ENCODE measurements around the gene ADGRE3. TPM values are rescaled to one million over a fixed set of nuclear protein-coding genes. Genes with fewer than 3 reads are reported as not detected.

The ADGRE3 gene
- total and polyA plus RNA-seq, 7 donors: 0.11 to 0.27 TPM; not detected in 5

- H3K4me1 ChIP-seq: no peaks in the 10 kb centered on the region
- no peak overlapping the region for H3K27ac ChIP-seq
- H3K36me3 ChIP-seq (ENCODE audit: insufficient read depth in 1 of 2, low read depth in 1 of 2): no peaks in the 10 kb centered on the region
- TF ChIP-seq CTCF (IDR thresholded peaks at IDR 0.05): no peak
- WGBS, 3 donors: 60 to 76% (median 75%) methylated on average over 2 of the region's 2 CpGs
- H3K4me3 ChIP-seq: no peak overlapping the region
- no peak for ATAC-seq
- no peaks in the 10 kb centered on the region for H3K9me3 ChIP-seq
- no peaks in the 10 kb centered on the region for H3K27me3 ChIP-seq (ENCODE audit: insufficient read depth in 3 of 3, low read length in 2 of 3)
- DNase-seq: no peak
- intact Hi-C loops (cut with DNase I): no loop called here
These were observed 24.5 kb downstream of the ADGRE3 start for GRCh38 chr19:14650161-14650560.

- no peak for TF ChIP-seq CTCF (IDR thresholded peaks at IDR 0.05)
These were observed 25.6 kb downstream of the ADGRE3 start for GRCh38 chr19:14649020-14649419.

DNA sequence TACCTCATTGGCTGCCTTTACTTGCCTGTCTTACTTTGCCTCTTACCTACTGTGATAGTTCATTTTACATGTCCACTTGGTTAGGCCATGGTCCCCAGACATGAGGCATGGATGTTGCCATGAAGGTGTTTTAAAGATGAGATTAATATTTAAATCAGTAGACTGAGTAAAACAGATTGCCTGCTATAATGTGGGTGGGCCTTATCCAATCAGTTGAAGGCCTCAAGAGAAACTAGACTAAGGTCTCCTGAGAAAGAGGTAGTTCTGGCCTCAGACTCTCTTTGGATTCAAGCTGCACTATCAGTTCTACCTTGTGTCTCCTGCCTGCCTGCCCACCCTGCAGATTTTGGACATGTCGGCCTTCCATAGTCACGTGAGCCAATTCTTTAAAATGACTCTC, 26.1 kb downstream of the ADGRE3 start:
- H3K4me1 ChIP-seq: no peaks in the 10 kb centered on the region
- H3K9me3 ChIP-seq: no peaks in the 10 kb centered on the region
- H3K27ac ChIP-seq: no peak overlapping the region
- no peaks in the 10 kb centered on the region for H3K27me3 ChIP-seq (ENCODE audit: insufficient read depth in 3 of 3, low read length in 2 of 3)
- no peaks in the 10 kb centered on the region for H3K36me3 ChIP-seq (ENCODE audit: insufficient read depth in 1 of 2, low read depth in 1 of 2)
- no peak for TF ChIP-seq CTCF (IDR thresholded peaks at IDR 0.05)
- ATAC-seq (no peak), DNase-seq (no peak)
- WGBS, 3 donors: 85 to 93% (median 86%) methylated on average over 2 of the region's 2 CpGs
- intact Hi-C loops (cut with DNase I): no loop called here
- no peak overlapping the region for H3K4me3 ChIP-seq

More at GRCh38 chr19:14649020-14649419, 25.6 kb downstream of the ADGRE3 start:
- Histone ChIP-seq H3K27me3 (ENCODE audit: insufficient read depth in 3 of 3, low read length in 2 of 3) (no peaks in the 10 kb centered on the region), H3K4me3 (no peak overlapping the region), H3K9me3 (no peaks in the 10 kb centered on the region), H3K4me1 (no peaks in the 10 kb centered on the region), H3K27ac (no peak overlapping the region), H3K36me3 (ENCODE audit: insufficient read depth in 1 of 2, low read depth in 1 of 2) (no peaks in the 10 kb centered on the region)
- intact Hi-C loops (cut with DNase I): no loop called here
- WGBS, 3 donors: 57 to 75% (median 62%) methylated on average over 4 of the region's 4 CpGs
- DNase-seq (no peak), ATAC-seq (no peak)

DNA sequence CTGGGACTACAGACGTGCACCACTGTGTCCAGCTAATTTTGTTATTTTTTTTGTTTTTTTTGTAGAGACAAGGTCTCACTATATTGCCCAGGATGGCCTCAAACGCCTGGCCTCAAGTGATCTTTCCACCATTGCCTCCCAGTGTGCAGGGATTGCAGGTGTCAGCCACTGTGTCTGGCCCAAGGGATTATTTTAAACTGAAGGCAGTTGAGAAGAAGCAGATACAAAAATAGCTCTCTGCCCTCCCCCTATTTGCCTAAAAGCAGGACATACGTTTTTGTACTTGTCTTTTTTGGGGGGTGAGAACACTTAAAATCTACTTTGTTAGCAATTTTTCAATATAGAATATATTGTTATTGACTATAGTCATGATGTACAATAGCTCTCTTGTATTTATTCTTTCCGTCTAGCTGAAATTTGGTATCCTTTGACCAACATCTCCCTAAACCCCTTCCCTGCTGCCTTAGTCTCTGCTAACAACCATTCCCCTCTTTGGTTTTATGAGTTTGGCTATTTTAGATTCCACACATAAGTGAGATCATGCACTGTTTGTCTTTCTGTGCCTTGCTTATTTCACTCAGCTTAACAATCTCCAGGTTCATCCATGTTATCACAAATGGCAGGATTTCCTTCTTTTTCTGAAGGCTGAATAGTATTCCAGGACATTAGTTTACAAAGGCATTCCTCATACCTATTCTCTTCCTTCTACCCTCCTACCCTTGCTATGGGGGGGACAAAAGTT, 34.9 kb downstream of the ADGRE3 start:
- no peaks in the 10 kb centered on the region for H3K27me3 ChIP-seq (ENCODE audit: insufficient read depth in 3 of 3, low read length in 2 of 3)
- intact Hi-C loops (cut with DNase I): no loop called here
- WGBS, 3 donors: 40 to 54% (median 43%) methylated on average over 4 of the region's 4 CpGs
- ATAC-seq: no peak
- H3K27ac ChIP-seq: no peak overlapping the region
- peaks cover 4% of the 10 kb centered on the region for H3K9me3 ChIP-seq
- TF ChIP-seq CTCF (IDR thresholded peaks at IDR 0.05): no peak
- no peak for DNase-seq
- H3K4me3 ChIP-seq: no peak overlapping the region
- H3K36me3 ChIP-seq (ENCODE audit: insufficient read depth in 1 of 2, low read depth in 1 of 2): no peaks in the 10 kb centered on the region
- H3K4me1 ChIP-seq: no peaks in the 10 kb centered on the region

DNA sequence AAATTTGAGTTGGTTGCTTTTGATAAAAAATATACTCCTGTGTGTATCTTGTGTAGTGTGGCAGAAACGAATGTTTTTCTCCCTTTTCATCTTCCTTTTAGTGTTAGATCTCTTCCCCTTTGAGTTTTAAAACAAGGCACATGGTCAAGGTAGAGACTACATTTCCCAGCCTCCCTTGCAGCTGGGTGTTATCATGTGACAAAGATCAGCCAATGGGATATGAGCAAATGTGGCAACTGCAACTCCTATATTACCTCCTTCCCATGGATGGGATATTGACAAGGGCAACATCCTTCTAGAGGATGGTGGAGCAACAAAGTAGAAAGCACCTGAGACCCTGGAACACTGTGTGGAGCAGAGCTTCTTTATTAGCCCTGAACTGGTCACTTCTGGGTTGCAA, 42.4 kb downstream of the ADGRE3 start:
- Histone ChIP-seq H3K4me3 (no peak overlapping the region), H3K27me3 (ENCODE audit: insufficient read depth in 3 of 3, low read length in 2 of 3) (no peaks in the 10 kb centered on the region), H3K27ac (no peak overlapping the region), H3K9me3 (no peaks in the 10 kb centered on the region), H3K4me1 (no peaks in the 10 kb centered on the region), H3K36me3 (ENCODE audit: insufficient read depth in 1 of 2, low read depth in 1 of 2) (no peaks in the 10 kb centered on the region)
- ATAC-seq (no peak), DNase-seq (no peak)
- 16 to 21% (median 19%) methylated on average over 1 of the region's 1 CpG for WGBS, 3 donors
- TF ChIP-seq CTCF (IDR thresholded peaks at IDR 0.05): no peak
- intact Hi-C loops (cut with DNase I): no loop called here
